ENCODE data around the gene ENPP3.

GRCh38 chr6:131655951-131656350, 18.8 kb downstream of the ENPP3 start:
- TF ChIP-seq EZH2 (IDR thresholded peaks at IDR 0.05; ENCODE audit: borderline replicate concordance, low read depth, low read length) (no peak), NR2C2 (CRISPR knock-in tag; IDR thresholded peaks at IDR 0.05) (no peak), NR2C2 (tag; IDR thresholded peaks at IDR 0.05) (no peak), PTTG1 (tag; IDR thresholded peaks at IDR 0.05; ENCODE audit: low read depth) (no peak)
